Measurements from ENCODE around the gene CNGB1. TPM values are rescaled to one million over a fixed set of nuclear protein-coding genes. Genes with fewer than 3 reads are reported as not detected.
"Not testable (repeated sequence)": the region's sequence is repeated elsewhere in the genome, so short reads cannot be mapped to it uniquely, and the experiment has no call there.

CNGB1 gene
- polyA plus RNA-seq, 1 donor from 2014 or later, result not detected

- Mint-ChIP-seq H3K27me3 (peaks cover 16% of the 10 kb centered on the region), H3K27ac (no peak overlapping the region)
These were observed 46.4 kb downstream of the CNGB1 start for GRCh38 chr16:57924514-57924913.

GRCh38 chr16:57923841-57924240 lies 47.1 kb downstream of the CNGB1 start:
- no peak overlapping the region for H3K27ac Mint-ChIP-seq
- H3K36me3 Mint-ChIP-seq, result peaks cover 1% of the 10 kb centered on the region
- H3K4me1 Mint-ChIP-seq, result no peaks in the 10 kb centered on the region
- H3K4me3 Mint-ChIP-seq, result peak overlapping the region in 1 of 4 donors; percentile 13
- peaks cover 18% of the 10 kb centered on the region for H3K27me3 Mint-ChIP-seq
- H3K9me3 Mint-ChIP-seq, result peaks cover 0 to 5% (median 5%) of the 10 kb centered on the region in 3 donors

More at GRCh38 chr16:57924514-57924913, 46.4 kb downstream of the CNGB1 start:
- H3K9me3 Mint-ChIP-seq, result peaks cover 0 to 7% (median 3%) of the 10 kb centered on the region in 3 donors
- H3K4me1 Mint-ChIP-seq, result no peaks in the 10 kb centered on the region
- H3K4me3 Mint-ChIP-seq, result no peak overlapping the region
- peaks cover 1% of the 10 kb centered on the region for H3K36me3 Mint-ChIP-seq

DNA sequence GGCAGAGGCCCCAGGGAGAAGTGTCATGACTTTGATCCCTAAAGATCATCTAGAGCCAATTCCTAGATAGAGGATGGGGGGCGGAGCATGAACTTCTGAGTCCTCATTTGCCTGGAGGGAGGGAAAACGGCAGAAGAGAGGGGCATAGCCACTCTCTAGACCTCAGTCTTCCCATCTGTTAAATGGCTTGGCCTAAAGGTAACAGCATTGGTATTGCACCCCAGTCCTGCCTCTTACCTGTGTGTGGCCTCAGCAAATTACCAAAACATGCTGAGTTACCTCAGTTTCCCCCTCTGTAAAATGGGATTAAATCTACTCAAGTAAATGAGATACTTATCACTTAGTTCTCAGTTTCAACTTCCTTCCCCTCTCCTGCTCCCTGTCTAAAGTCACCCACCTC lies 47.5 kb downstream of the CNGB1 start:
- no peaks in the 10 kb centered on the region for H3K4me1 Mint-ChIP-seq
- no peak overlapping the region for H3K27ac Mint-ChIP-seq

DNA sequence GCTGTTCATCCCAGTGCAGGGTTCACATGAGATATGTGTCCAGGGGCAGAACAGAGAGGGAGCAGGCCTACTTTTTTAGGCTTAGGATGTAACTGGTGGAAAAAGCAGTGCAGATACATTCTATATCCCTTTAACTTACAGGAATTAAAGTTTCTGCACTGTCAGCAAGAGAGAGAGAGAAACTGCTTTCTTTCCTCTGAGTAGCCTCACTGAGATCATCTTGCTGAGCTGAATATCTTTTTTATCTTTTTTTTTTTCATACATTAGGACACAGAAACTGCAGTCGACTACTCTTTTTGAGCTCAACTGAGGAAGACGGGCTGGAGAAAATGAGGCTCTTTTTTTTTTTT lies 50.1 kb downstream of the CNGB1 start:
- H3K9me3 Mint-ChIP-seq, result peaks cover 0 to 5% (median 5%) of the 10 kb centered on the region in 3 donors
- no peak overlapping the region for H3K27ac Mint-ChIP-seq
- peaks cover 16% of the 10 kb centered on the region for H3K27me3 Mint-ChIP-seq
- no peaks in the 10 kb centered on the region for H3K4me1 Mint-ChIP-seq
- no peak overlapping the region for H3K4me3 Mint-ChIP-seq
- peaks cover 1% of the 10 kb centered on the region for H3K36me3 Mint-ChIP-seq

More for the DNA sequence above, 47.5 kb downstream of the CNGB1 start:
- peaks cover 17% of the 10 kb centered on the region for H3K27me3 Mint-ChIP-seq
- H3K36me3 Mint-ChIP-seq, result peaks cover 1% of the 10 kb centered on the region
- peaks cover 0 to 5% (median 5%) of the 10 kb centered on the region in 3 donors for H3K9me3 Mint-ChIP-seq
- H3K4me3 Mint-ChIP-seq, result no peak overlapping the region

- peaks cover 1% of the 10 kb centered on the region for H3K36me3 Mint-ChIP-seq
These were observed 50.6 kb downstream of the CNGB1 start for GRCh38 chr16:57920215-57920879.

DNA sequence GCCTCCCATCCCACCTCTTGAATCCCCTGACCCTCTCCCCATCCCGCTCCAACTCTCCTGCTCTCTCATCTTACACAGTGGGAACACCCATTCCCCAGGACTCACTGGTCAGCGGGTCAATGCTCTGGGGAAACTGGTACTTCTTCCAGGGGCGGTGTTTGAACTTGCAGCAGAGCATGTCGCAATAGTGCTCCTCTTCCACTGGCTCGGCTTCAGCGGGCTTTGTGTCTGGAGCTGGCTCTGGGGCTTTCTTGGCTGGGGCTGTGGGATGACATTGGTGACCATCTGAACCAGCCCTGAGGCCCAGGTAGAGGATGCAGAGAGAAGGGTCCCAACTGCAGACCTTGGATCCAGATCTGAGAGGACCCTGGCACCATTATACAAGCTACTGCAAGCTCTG lies 51.9 kb downstream of the CNGB1 start:
- Mint-ChIP-seq H3K4me3 (no peak overlapping the region), H3K27ac (peak overlapping the region in 1 of 3 donors; percentile 23), H3K36me3 (no peaks in the 10 kb centered on the region), H3K27me3 (peaks cover 16% of the 10 kb centered on the region), H3K9me3 (peaks cover 0 to 5% (median 5%) of the 10 kb centered on the region in 3 donors), H3K4me1 (peaks cover 0 to 1% (median 0%) of the 10 kb centered on the region in 3 donors)

More at GRCh38 chr16:57920215-57920879, 50.6 kb downstream of the CNGB1 start:
- Mint-ChIP-seq H3K4me3 (no peak overlapping the region), H3K27ac (no peak overlapping the region), H3K27me3 (peaks cover 16% of the 10 kb centered on the region), H3K9me3 (peaks cover 0 to 5% (median 5%) of the 10 kb centered on the region in 3 donors), H3K4me1 (no peaks in the 10 kb centered on the region)

- peaks cover 0 to 5% (median 5%) of the 10 kb centered on the region in 3 donors for H3K9me3 Mint-ChIP-seq
These were observed 52.5 kb downstream of the CNGB1 start for GRCh38 chr16:57918444-57918843.

DNA sequence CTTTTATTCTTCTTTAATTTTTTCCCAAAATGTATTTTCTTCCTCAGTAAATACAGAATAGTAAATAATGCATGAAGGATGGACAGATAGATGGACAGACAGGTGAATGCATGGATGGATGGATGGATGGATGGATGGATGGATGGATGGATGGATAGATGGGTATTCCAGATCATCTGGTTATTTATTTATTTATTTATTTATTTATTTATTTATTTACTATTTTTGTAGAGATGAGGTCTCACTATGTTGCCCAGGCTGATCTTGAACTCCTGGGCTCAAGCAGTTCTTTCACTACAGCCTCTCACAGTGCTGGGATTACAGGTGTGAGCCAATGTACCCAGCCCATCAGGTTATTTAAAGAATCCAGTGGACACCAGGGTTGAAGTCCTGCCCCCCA lies 53.0 kb downstream of the CNGB1 start:
- not testable (repeated sequence) for H3K27ac Mint-ChIP-seq

More at GRCh38 chr16:57918444-57918843, 52.5 kb downstream of the CNGB1 start:
- Mint-ChIP-seq H3K4me3 (no peak overlapping the region), H3K27ac (no peak overlapping the region), H3K4me1 (peaks cover 0 to 1% (median 0%) of the 10 kb centered on the region in 3 donors), H3K27me3 (peaks cover 13% of the 10 kb centered on the region), H3K36me3 (no peaks in the 10 kb centered on the region)

DNA sequence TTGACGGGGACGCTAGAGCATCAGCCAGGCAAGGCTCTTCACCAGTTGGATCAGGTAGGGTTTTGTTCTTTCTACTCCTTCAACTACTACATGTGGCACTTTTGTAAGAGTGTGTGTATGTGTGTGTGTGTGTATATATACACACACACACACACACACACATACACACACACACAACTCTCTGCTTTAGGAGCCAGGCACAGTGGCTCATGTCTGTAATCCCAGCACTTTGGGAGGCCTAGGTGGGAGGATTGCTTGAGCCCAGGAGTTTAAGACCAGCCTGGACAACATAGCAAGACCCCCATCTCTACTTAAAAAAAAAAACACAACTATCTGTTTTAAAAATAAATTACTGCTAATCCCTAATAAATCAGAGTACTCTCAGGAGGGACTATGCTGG lies 53.4 kb downstream of the CNGB1 start:
- H3K4me1 Mint-ChIP-seq, H3K27ac Mint-ChIP-seq, H3K4me3 Mint-ChIP-seq, H3K36me3 Mint-ChIP-seq, H3K9me3 Mint-ChIP-seq: not testable (repeated sequence)
- H3K27me3 Mint-ChIP-seq, result peaks cover 13% of the 10 kb centered on the region

More for the DNA sequence above, 53.0 kb downstream of the CNGB1 start:
- not testable (repeated sequence) for H3K4me3 Mint-ChIP-seq, H3K36me3 Mint-ChIP-seq, H3K9me3 Mint-ChIP-seq, H3K4me1 Mint-ChIP-seq
- peaks cover 13% of the 10 kb centered on the region for H3K27me3 Mint-ChIP-seq

DNA sequence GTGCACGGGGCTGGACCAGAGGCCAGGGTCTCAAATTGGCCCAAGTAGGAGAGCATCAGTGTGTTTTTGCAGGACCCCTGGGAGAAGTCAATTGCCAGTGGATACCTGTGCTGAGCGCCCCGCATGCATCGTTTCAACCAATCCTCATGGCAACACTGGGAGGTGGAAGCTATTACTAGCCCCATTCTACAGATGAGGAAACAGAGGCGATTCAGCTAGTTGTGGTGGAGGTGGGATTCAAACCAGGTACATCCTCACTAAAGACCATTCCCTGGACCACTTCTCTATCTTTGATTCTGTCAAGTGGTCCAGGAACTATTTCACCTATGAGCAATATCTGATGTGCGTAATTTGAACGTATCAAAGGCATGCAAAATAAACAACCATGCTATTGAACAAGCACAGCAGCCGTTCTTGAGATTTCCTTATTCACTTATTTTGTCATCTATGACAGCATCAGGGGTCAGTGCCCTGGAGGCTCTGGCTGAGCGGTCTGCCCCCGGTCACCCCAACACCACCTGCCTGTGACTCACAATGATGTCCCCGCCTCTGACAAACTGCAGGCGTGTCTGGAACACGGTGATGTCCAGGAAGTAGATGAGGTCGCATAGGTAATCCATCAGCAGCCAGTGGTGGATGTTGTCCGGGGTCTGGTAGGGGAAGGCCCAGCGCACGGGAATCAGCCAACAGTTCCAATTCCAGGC lies 54.0 kb downstream of the CNGB1 start:
- peaks cover 0 to 1% (median 0%) of the 10 kb centered on the region in 3 donors for H3K4me1 Mint-ChIP-seq
- no peak overlapping the region for H3K27ac Mint-ChIP-seq

DNA sequence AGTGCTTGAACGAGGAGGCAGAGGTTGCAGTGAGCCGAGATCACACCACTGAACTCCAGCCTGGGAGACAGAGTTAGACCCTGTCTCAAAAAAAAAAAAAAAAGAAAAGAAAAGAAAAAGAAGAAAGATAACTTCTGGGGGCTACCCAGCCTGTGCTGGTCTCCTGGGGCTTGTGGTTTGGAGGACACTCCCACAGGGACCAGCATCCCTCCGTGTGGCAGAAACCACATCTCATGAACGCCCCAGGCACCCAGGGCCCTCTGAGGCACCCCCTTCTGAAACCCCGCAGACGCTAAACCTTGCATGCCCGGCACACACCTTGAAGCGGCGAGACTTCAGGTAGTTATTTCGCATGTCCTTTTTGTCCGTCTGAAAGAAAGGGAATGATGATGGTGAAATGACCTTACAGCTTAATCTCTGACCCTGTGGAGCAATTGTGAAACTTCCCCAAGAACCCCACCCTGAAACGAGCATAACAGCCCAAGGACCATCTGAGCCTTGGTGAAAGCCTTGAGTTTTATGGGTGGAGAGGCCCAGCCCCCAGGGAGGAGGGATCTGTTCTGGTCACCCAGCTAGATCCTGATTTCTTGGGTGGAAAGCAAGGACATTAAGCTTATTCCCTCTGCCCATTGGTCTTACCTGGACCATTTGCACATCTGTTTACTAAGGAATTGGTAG lies 55.0 kb downstream of the CNGB1 start:
- peaks cover 0 to 1% (median 0%) of the 10 kb centered on the region in 3 donors for H3K4me1 Mint-ChIP-seq
- no peak overlapping the region for H3K4me3 Mint-ChIP-seq
- peaks cover 13% of the 10 kb centered on the region for H3K27me3 Mint-ChIP-seq
- no peak overlapping the region for H3K27ac Mint-ChIP-seq
- H3K9me3 Mint-ChIP-seq, result peaks cover 0 to 5% (median 5%) of the 10 kb centered on the region in 3 donors
- H3K36me3 Mint-ChIP-seq, result no peaks in the 10 kb centered on the region

More for the DNA sequence above, 54.0 kb downstream of the CNGB1 start:
- H3K27me3 Mint-ChIP-seq, result peaks cover 13% of the 10 kb centered on the region
- H3K9me3 Mint-ChIP-seq, result peaks cover 0 to 5% (median 5%) of the 10 kb centered on the region in 3 donors
- no peaks in the 10 kb centered on the region for H3K36me3 Mint-ChIP-seq
- no peak overlapping the region for H3K4me3 Mint-ChIP-seq

GRCh38 chr16:57915267-57915666 lies 55.7 kb downstream of the CNGB1 start:
- no peaks in the 10 kb centered on the region for H3K36me3 Mint-ChIP-seq
- no peak overlapping the region for H3K4me3 Mint-ChIP-seq
- H3K9me3 Mint-ChIP-seq, result peaks cover 0 to 5% (median 5%) of the 10 kb centered on the region in 3 donors
- peaks cover 15% of the 10 kb centered on the region for H3K27me3 Mint-ChIP-seq
- no peak overlapping the region for H3K27ac Mint-ChIP-seq
- peaks cover 0 to 1% (median 0%) of the 10 kb centered on the region in 3 donors for H3K4me1 Mint-ChIP-seq

DNA sequence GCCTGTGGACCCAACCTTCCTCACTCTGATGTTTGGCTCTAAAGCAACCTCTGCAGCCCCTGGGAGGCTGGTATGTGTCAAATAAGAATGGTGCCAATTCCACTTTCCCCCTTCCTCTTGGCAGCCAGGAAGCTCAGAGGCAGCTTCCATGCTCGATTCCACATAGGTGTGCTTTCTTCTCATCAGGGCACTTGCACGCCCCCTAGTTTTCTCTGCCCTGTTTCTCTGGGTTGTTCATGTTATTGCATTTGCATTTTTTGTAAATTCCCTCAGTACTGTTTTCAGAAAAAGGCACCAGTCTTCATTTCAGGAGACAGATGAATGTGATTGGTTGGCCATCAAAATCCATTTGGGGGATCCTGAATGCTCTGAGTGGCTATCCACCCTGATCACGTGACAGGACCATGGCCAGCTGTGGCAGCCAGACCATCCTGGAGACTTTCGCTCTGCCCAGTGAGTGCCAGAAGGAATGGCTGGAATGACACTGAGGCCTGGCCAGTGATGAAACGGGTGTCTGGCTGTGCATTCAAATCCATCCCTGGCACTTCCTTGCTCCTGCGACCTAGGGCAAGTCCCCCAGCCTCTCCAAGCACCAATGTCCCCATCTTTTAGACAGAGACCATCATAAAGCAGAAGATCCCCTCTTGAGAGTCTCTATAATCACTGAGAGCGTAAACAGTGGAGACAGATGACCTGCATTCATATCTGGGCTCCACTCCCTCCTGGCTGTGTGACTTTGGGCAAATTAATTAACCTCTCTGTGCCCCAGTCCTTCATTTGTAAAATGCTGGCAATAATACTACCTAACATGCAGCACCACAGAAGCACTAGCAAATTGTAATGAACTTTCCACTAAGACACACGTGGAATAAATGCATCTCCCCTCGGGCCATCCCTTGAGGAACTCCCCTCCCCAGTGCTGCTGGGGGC lies 56.4 kb downstream of the CNGB1 start:
- H3K9me3 Mint-ChIP-seq, result peaks cover 0 to 2% (median under 1%) of the 10 kb centered on the region in 3 donors
- H3K36me3 Mint-ChIP-seq, result no peaks in the 10 kb centered on the region
- H3K27me3 Mint-ChIP-seq, result peaks cover 15% of the 10 kb centered on the region
- H3K4me1 Mint-ChIP-seq, result peaks cover 0 to 1% (median 0%) of the 10 kb centered on the region in 3 donors
- no peak overlapping the region for H3K4me3 Mint-ChIP-seq
- no peak overlapping the region for H3K27ac Mint-ChIP-seq

DNA sequence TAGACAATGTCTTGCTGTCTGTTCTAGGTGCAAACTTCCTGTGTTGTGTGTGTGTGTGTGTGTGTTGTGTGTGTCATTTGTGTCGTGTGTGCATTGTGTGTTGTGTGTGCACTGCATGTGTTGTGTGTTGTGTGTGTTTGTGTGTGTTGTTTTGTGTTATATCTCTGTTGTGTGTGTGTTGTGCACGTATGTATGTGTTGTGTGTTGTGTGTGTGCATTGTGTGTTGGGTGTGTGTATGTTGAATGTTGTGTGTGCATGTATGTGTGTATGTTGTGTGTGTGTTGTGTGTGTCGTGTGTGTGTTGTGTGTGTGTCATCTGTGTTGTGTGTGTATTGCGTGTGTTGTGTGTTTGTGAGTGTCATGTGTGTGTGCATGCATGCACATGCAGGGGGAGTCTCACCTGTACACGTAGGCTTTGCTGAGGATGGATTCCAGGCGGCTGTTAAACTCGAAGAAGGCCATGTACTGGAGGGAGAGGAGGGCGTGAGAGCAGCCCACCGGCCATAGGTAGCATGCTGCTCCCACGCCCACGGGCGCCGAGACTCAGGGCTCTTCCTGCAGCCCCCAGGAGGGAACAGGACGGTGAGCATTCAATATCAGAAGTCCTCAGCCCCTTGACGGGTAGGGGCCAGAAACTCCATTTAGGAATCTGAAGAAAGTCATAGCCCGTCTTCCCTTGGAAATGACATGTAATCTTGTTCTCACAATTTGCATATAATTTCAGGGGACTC lies 58.2 kb downstream of the CNGB1 start:
- Mint-ChIP-seq H3K27ac (no peak overlapping the region), H3K36me3 (no peaks in the 10 kb centered on the region), H3K4me1 (peaks cover 0 to 1% (median 0%) of the 10 kb centered on the region in 3 donors), H3K9me3 (no peaks in the 10 kb centered on the region), H3K27me3 (peaks cover 14% of the 10 kb centered on the region), H3K4me3 (no peak overlapping the region)

Measured in IgD-negative memory B cell (primary cell).